Effector memory CD4-positive, alpha-beta T cell (primary cell): ENCODE measurements around the gene RIN2.
"Not testable (repeated sequence)": the region's sequence is repeated elsewhere in the genome, so short reads cannot be mapped to it uniquely, and the experiment has no call there.

Experiments used
- DNase-seq, 3 donors: peaks; one replicate each; pipeline ENCODE4 v3.0.0-alpha.2; 2020
- H3K27ac ChIP-seq: 2 replicates; pipeline ENCODE4 v1.7.0; 2013; ENCODE audit warnings: mild to moderate bottlenecking, low read length, moderate library complexity; ENCODE audit not compliant: insufficient read depth, poor library complexity, severe bottlenecking
- H3K27me3 ChIP-seq: replicated peaks from 2 replicates; pipeline ENCODE4 v1.7.0; 2013; ENCODE audit warnings: mild to moderate bottlenecking, low read length; ENCODE audit not compliant: insufficient read depth, control insufficient read depth, poor library complexity, severe bottlenecking
- H3K36me3 ChIP-seq: 2 replicates; pipeline ENCODE4 v1.7.0; 2013; ENCODE audit warnings: mild to moderate bottlenecking, low read length, moderate library complexity; ENCODE audit not compliant: control insufficient read depth, insufficient read depth
- H3K4me1 ChIP-seq: 2 replicates; pipeline ENCODE4 v1.7.0; 2013; ENCODE audit warnings: low read length, mild to moderate bottlenecking; ENCODE audit not compliant: control insufficient read depth, insufficient read depth, poor library complexity, severe bottlenecking
- H3K4me3 ChIP-seq: 2 replicates; pipeline ENCODE4 v1.7.0; 2013; ENCODE audit warnings: low read length, low read depth, mild to moderate bottlenecking; ENCODE audit not compliant: insufficient read depth, poor library complexity, severe bottlenecking
- H3K9me3 ChIP-seq: 2 replicates; pipeline ENCODE4 v1.7.0; 2013; ENCODE audit warnings: mild to moderate bottlenecking, low read length, moderate library complexity; ENCODE audit not compliant: control insufficient read depth

The RIN2 gene

DNA sequence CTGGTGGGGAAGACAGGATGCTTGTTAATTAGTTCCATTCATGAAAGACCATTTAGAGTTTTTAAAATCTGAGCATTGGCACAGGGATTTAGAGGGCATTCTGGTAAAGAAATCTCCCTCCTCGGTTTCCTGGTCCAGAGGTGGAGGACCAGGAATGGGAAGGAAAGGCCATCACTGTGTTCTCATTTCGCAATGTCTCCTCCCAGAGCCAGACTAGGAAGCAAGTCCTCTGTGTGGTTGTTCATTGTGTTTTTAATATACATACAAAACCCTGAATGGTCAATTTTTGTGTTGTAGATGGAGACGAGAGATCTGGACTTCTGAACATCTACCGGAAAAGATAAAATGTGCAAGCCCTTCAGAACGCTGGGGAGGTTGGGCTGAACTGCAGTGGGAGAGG lies 41.3 kb downstream of the RIN2 start:
- Histone ChIP-seq H3K9me3 (no peaks in the 10 kb centered on the region), H3K27ac (no peak overlapping the region), H3K27me3 (no peaks in the 10 kb centered on the region), H3K36me3 (no peaks in the 10 kb centered on the region), H3K4me3 (no peak overlapping the region), H3K4me1 (no peaks in the 10 kb centered on the region)
- DNase-seq = no peak

DNA sequence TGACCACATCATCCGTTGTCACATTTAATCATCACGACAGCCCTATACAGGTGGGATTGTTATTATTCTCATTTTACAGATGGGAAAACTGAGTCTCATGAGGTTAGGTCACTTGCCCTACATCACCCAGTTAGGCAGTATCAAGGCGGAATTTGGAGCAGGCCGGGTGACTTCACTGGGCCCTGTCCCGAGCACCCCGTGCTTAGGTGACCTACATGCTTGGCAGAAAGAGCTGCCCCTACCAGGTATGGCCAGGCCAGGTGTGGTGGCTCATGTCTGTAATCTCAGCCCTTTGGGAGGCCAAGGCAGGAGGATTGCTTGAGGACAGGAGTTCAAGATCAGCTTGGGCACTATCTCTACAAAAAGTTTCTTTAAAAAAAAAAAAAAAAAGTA lies 44.0 kb downstream of the RIN2 start:
- Histone ChIP-seq H3K9me3 (no peaks in the 10 kb centered on the region), H3K27ac (no peak overlapping the region), H3K27me3 (no peaks in the 10 kb centered on the region), H3K36me3 (no peaks in the 10 kb centered on the region), H3K4me3 (no peak overlapping the region), H3K4me1 (no peaks in the 10 kb centered on the region)
- DNase-seq = no peak

DNA sequence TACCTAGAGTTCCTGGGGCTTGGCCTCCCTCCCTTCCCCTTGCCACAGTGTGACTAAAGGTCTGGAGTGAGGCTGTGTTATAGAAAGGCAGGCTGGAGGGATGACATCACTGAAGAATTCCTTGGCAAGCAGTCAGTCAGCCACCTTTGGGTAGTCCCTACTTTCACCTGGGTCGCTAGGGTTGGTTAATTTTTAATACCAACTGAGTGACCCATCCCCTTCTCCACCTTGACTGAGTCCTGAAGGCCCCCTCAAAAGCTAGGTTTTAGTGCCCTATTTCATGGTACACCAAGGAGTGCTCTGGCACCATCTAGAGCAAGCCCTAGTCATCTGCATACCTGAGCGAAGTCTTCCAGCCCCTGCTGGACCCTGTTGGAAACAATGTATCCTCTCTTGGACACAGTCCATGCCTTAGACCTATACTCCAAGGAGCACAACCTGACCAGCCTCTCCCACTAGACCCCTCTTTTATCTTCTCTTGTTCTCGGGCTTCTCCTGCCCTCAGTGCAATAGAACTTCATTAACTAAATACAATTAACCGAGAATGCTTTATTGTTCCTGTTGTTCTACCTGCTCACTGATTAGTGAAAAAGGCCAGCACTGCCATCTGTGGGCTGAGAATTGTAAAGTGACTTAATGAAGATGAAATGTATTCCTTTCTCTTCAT lies 44.6 kb downstream of the RIN2 start:
- no peaks in the 10 kb centered on the region for H3K36me3 ChIP-seq
- DNase-seq = no peak

DNA sequence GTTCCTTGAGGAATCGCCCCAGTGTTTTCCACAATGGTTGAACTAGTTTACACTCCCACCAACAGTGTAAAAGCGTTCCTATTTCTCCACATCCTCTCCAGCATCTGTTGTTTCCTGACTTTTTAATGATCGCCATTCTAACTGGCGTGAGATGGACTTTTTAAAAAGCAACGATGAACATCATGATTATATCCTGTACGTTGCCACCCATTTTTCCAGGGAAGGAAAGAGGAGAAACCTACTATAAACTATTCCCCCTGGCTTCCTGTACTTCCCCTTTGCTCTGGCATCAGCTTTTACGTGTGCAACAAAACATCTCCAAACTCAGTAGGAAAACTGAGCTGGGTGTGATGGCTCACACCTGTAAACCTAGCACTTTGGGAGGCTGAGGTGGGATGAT lies 48.2 kb downstream of the RIN2 start:
- not testable (repeated sequence) for H3K4me3 ChIP-seq, DNase-seq, H3K27me3 ChIP-seq, H3K36me3 ChIP-seq, H3K9me3 ChIP-seq, H3K4me1 ChIP-seq, H3K27ac ChIP-seq

More for the DNA sequence above, 44.6 kb downstream of the RIN2 start:
- no peaks in the 10 kb centered on the region for H3K4me1 ChIP-seq
- no peaks in the 10 kb centered on the region for H3K27me3 ChIP-seq
- H3K4me3 ChIP-seq = no peak overlapping the region
- H3K27ac ChIP-seq = no peak overlapping the region
- H3K9me3 ChIP-seq = no peaks in the 10 kb centered on the region

DNA sequence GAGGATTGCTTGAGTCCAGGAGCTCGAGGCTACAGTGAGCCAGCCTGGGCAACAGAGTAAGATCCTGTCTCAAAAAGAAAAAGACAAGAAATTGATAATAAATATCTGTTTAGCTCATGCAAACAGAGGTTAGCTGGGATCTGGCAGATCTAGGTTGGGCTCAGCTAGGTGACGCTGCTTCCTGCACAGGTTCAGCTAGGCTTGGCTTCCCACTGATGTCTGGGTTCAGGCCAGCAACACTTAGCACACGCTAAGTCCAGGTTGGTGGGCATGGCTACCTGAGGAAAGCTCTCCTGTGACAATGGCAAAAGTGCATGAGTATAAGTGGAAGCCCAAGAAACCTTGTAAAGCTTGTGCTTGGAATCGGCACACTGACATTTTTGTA lies 48.7 kb downstream of the RIN2 start:
- Histone ChIP-seq H3K4me1 (no peaks in the 10 kb centered on the region), H3K9me3 (no peaks in the 10 kb centered on the region), H3K27me3 (no peaks in the 10 kb centered on the region), H3K4me3 (no peak overlapping the region), H3K27ac (no peak overlapping the region), H3K36me3 (no peaks in the 10 kb centered on the region)
- no peak for DNase-seq

DNA sequence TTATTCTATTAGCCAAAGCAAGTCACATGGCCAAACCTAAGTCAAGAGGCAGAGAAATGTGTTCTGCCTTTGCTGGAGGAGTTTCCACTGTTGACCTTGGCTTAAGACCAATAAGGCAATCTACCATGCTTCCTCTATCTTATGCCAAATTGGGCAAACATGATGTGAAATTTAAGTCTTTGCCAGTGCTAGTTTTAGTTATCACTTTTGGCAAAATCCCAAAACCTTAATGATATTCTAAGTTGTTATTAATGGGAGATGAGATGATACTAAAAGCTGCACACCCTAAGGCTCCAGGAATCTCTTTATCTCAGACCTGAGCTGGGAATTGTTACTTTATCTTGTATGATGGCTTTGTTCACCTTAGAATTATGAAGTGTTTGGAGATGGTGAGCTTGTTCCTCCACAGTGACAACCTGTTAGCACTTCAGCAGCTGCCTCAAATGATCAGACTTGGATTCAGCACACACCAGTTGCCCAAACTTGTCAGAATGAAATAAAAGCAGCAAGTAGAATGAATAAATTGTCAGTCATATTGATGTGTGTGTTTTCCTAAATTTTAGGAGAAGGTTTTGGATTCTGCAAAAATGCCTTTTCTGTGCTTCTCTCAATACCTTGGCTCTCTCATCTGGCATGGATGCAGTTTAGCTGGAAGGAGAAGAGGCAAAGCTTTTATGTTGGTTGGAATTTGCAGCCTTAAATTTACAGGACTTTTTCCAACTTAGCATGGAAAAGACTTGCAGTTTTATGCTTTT lies 49.3 kb downstream of the RIN2 start:
- H3K9me3 ChIP-seq = no peaks in the 10 kb centered on the region
- H3K27me3 ChIP-seq = no peaks in the 10 kb centered on the region
- H3K27ac ChIP-seq = no peak overlapping the region
- no peak overlapping the region for H3K4me3 ChIP-seq
- no peaks in the 10 kb centered on the region for H3K4me1 ChIP-seq
- DNase-seq = no peak
- H3K36me3 ChIP-seq = no peaks in the 10 kb centered on the region
